Left ventricle myocardium inferior (tissue), 1 donor: ENCODE results near the gene ITGAE. TPM values are rescaled to one million over a fixed set of nuclear protein-coding genes. Genes with fewer than 3 reads are reported as not detected.

Experiments used
- DNase-seq: peaks from one replicate; pipeline ENCODE4 v3.0.0-alpha.2; 2020
- H3K27ac ChIP-seq: fragments of 200-600 bp; replicated peaks from 2 replicates; pipeline ENCODE4 v1.8.0; 2021
- H3K27me3 ChIP-seq: fragments of 200-600 bp; 2 replicates; pipeline ENCODE4 v1.8.0; 2021; ENCODE audit warnings: low read depth
- H3K36me3 ChIP-seq: fragments of 200-600 bp; 2 replicates; pipeline ENCODE4 v1.8.0; 2021
- H3K4me1 ChIP-seq: fragments of 200-600 bp; 2 replicates; pipeline ENCODE4 v1.8.0; 2021
- H3K4me3 ChIP-seq: fragments of 200-600 bp; 2 replicates; pipeline ENCODE4 v1.8.0; 2021; ENCODE audit warnings: mild to moderate bottlenecking, moderate library complexity
- H3K9me3 ChIP-seq: fragments of 200-600 bp; replicated peaks from 2 replicates; pipeline ENCODE4 v1.8.0; 2021
- intact Hi-C: fragments of 100-400 bp; cut with micrococcal nuclease; formaldehyde crosslinking; loops from one replicate; pipeline ENCODE4 v1.11.0; 2022
- total RNA-seq: library from RNA; stranded (reverse); fragmentation: NEBNext Ultra II Directional; extraction: Animal tissue kit (Norgen Biotek cat#: 25700); gene quantifications from one replicate; pipeline ENCODE4 v1.2.1, GENCODE V29; 2021
- TF ChIP-seq, protein P1 (sequence below): fragments of 200-600 bp; IDR thresholded peaks from 2 replicates; pipeline ENCODE4 v1.8.0; 2021; ENCODE audit warnings: antibody characterized with exemption, mild to moderate bottlenecking, borderline replicate concordance
- donor health status: DM: no; HTN: yes; CAD: no; lungs with severe emphysema.

Gene ITGAE
- total RNA-seq, 1 donor from 2014 or later = 19.6 TPM

DNA sequence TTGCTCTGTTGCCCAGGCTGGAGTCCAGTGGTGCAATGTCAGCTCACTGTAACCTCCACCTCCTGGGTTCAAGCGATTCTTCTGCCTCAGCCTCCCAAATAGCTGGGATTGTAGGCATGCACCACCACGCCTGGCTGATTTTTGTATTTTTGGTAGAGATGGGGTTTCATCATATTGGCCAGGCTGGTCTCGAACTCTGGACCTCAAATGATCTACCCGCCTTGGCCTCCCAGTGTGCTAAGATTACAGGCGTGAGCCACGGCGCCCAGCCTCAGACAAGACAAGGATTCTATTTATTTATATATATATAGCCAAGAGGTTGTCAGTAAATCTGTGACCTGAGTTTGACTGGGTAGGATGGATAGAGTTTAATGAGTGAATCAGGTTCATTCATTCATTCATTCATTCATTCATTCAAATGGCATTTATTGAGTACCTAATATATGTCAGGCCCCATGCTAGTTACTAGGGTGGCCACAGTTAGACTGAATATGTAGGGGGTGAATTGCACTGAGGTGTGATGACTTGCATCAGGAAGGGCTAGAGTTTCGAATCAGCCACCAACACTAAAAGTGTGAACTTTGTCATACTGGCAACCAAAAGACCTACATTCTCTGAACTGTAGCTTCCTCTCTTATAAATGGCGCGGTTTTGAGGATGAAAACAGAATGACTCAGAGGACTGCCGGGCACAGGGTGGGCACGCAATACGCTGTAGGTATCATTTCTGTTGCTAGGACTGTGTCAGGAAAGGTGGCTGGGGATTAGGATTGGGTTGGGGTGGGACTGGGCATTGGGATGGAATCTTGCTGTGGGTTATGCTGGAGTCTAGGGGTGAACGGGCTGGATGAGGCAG, 37.8 kb downstream of the ITGAE start:
- TF ChIP-seq, protein P1, sequence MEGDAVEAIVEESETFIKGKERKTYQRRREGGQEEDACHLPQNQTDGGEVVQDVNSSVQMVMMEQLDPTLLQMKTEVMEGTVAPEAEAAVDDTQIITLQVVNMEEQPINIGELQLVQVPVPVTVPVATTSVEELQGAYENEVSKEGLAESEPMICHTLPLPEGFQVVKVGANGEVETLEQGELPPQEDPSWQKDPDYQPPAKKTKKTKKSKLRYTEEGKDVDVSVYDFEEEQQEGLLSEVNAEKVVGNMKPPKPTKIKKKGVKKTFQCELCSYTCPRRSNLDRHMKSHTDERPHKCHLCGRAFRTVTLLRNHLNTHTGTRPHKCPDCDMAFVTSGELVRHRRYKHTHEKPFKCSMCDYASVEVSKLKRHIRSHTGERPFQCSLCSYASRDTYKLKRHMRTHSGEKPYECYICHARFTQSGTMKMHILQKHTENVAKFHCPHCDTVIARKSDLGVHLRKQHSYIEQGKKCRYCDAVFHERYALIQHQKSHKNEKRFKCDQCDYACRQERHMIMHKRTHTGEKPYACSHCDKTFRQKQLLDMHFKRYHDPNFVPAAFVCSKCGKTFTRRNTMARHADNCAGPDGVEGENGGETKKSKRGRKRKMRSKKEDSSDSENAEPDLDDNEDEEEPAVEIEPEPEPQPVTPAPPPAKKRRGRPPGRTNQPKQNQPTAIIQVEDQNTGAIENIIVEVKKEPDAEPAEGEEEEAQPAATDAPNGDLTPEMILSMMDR = no peak
- Histone ChIP-seq H3K36me3 (no peaks in the 10 kb centered on the region), H3K27ac (no peak overlapping the region), H3K9me3 (peaks cover 20% of the 10 kb centered on the region), H3K27me3 (peaks cover 18% of the 10 kb centered on the region), H3K4me3 (no peak overlapping the region), H3K4me1 (no peaks in the 10 kb centered on the region)
- intact Hi-C loops = no loop called here
- DNase-seq = no peak

DNA sequence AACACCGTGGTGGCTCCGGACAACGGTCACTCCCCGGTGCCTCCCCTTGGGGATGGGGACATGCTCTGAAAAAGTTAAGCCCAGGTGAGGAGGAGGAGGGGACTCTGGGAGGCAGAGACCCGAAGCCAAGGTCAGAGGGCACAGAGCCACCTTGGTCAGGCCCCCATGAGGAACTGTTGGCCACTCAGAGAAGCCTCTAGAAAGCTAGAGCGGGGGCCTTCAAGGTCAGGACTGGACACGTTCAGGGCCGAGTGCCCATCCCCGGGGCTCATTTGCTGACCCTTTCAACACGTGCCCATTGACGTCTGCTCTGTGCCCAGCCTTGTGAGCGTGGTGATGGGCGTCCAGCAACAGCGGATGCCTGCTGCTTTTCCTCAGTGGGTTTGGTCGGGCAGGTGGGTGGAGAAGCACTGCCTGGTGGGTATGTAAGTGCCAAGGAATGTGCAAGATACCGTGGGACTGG, 39.0 kb downstream of the ITGAE start:
- H3K4me3 ChIP-seq = no peak overlapping the region
- H3K4me1 ChIP-seq = no peaks in the 10 kb centered on the region
- no peaks in the 10 kb centered on the region for H3K36me3 ChIP-seq
- TF ChIP-seq, protein P1 = no peak
- H3K9me3 ChIP-seq = peaks cover 13% of the 10 kb centered on the region
- H3K27me3 ChIP-seq = peaks cover 29% of the 10 kb centered on the region
- DNase-seq = no peak
- no peak overlapping the region for H3K27ac ChIP-seq
- intact Hi-C loops = no loop called here

DNA sequence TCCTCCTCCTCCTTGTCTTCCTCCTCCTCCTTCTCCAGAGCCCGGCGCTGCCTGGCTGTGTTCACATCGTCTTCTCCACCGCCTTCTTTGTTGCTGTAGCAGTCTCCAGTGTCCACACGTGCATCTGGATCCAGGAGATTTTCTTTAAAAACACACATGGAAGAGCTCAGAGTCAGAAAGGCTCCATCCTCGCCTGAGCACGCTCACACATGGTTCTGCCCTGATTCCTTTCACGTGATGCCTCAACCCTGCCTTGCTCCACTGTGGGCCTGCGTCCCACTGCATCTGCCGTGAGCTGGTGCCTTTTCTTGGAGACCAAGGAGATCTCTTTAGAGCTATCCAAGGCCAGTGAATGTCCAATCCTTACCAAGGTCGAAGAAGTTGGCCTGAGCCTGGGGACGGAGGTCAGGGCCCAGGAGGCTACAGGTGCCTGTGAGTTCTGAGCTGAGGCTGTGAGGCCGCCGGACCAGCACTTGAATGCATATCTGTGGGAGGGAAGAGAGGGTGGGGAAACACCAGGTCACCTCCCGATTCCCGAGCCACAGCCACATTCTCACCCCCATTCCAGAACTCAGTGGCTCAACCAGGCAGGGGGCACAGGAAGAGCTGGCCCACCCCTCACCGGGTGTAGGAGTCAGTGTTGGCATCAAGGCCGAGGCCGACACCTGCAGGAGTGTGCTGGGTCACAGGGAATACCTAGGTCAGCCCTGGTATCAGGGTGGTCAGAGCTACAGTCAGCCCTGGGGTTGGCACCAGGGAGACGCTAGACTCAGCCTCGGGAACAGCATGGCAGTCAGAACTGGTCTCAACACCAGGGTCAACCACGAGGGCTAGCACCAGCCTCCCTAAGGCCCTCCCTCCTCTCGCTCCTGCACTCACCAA, 39.7 kb downstream of the ITGAE start:
- Histone ChIP-seq H3K36me3 (no peaks in the 10 kb centered on the region), H3K4me1 (no peaks in the 10 kb centered on the region), H3K9me3 (peaks cover 13% of the 10 kb centered on the region), H3K27me3 (peaks cover 36% of the 10 kb centered on the region), H3K27ac (no peak overlapping the region), H3K4me3 (no peak overlapping the region)
- TF ChIP-seq, protein P1 = no peak
- no peak for DNase-seq
- intact Hi-C loops = no loop called here

DNA sequence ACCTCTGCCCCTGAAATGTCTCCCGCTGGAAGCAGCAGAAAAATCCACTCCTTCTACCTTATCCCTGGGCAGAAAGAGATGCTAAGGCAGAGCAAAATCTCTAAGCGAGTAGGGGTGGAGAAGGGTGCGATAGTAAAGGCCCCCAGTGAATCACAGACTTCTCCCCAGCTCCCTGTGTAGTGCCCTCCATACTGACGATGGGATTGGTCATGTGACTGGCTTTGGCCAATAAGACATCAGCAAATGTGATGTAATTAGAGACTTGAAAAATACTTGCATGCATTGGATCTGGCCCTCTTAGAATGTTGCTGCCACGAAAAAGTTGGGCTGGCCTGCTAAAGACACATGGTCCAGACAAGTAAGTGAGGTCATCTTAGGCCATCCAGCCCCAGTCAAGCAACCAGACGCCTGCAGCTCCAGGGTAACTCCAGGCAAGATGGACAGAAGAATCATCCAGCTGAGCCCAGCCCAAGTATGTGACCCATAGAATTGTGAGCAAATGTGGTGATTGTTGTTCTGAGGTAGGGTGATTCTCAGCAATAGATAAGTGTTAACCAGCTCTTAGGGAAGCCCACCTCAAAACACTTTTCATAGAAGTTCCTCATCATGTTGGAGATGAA, 41.3 kb downstream of the ITGAE start:
- peaks cover 3% of the 10 kb centered on the region for H3K4me1 ChIP-seq
- intact Hi-C loops = no loop called here
- H3K27ac ChIP-seq = no peak overlapping the region
- H3K9me3 ChIP-seq = peaks cover 13% of the 10 kb centered on the region
- peaks cover 49% of the 10 kb centered on the region for H3K27me3 ChIP-seq
- TF ChIP-seq, protein P1 = no peak
- H3K4me3 ChIP-seq = no peak overlapping the region
- no peaks in the 10 kb centered on the region for H3K36me3 ChIP-seq
- no peak for DNase-seq

DNA sequence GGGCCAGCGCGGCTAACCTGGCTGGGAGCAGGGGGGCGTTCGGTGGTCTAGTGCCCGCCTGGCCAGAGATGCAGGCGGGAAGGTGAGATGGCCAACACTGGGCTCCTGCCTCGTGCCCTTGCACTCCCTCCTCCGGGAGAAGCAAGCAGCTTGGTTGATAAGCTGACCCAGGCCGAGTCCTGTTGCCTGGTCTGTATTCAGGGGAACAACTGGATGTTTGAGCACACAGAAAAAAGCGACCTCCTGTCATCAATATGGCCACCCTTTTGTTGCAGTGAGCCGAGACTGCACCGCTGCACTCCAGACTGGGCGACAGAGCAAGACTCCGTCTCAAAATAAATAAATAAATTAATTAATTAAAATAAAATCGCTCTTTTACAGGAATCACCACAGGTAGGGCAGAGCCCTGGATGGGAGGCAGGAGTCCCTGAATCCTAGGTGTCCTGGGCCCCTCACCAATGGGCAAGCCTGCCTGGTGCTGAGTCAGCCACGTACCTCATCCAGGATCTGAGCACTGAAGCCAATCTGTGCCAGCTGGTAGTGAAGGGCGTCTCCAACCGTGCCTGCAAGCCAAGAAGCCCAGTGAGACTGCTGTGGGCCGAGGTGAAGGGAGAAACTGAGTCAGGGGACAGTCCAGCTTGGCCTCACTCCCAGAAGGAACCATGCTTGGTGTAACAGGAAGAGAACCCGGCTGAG, 45.5 kb downstream of the ITGAE start:
- Histone ChIP-seq H3K36me3 (no peaks in the 10 kb centered on the region), H3K27me3 (peaks cover 69% of the 10 kb centered on the region), H3K4me3 (peak overlapping the region; percentile 34), H3K9me3 (peaks cover 13% of the 10 kb centered on the region), H3K4me1 (peaks cover 3% of the 10 kb centered on the region), H3K27ac (no peak overlapping the region)
- intact Hi-C loops = no loop called here
- TF ChIP-seq, protein P1 = no peak
- DNase-seq = no peak
